Activated naive CD8-positive, alpha-beta T cell treated with anti-CD3 and anti-CD28 coated beads for 36 hours (primary cell): Measurements from ENCODE around the gene EPHB3. TPM values are rescaled to one million over a fixed set of nuclear protein-coding genes. Genes with fewer than 3 reads are reported as not detected.

Experiments
- DNase-seq: peaks from one replicate; pipeline ENCODE4 v3.0.0; 2021
- H3K27ac Mint-ChIP-seq: one replicate; pipeline ENCODE4 v1.8.0; 2022; ENCODE audit warnings: mild to moderate bottlenecking, moderate library complexity, mixed read lengths
- H3K27me3 Mint-ChIP-seq: one replicate; pipeline ENCODE4 v1.8.0; 2022; ENCODE audit warnings: mild to moderate bottlenecking, mixed read lengths
- H3K36me3 Mint-ChIP-seq: one replicate; pipeline ENCODE4 v1.8.0; 2021; ENCODE audit warnings: mild to moderate bottlenecking, mixed read lengths
- H3K4me1 Mint-ChIP-seq: one replicate; pipeline ENCODE4 v1.8.0; 2021; ENCODE audit warnings: mixed read lengths
- H3K4me3 Mint-ChIP-seq: one replicate; pipeline ENCODE4 v1.8.0; 2022; ENCODE audit warnings: mild to moderate bottlenecking, moderate library complexity, mixed read lengths
- H3K9me3 Mint-ChIP-seq: one replicate; pipeline ENCODE4 v1.8.0; 2022; ENCODE audit warnings: mixed read lengths
- total RNA-seq, 2 experiments: library from RNA; stranded (reverse); gene quantifications; one replicate each; pipeline ENCODE4 v1.2.3, GENCODE V29; 2021

The EPHB3 gene
- total RNA-seq, 2 experiments from 2014 or later: 0.04 to 0.16 TPM

DNA sequence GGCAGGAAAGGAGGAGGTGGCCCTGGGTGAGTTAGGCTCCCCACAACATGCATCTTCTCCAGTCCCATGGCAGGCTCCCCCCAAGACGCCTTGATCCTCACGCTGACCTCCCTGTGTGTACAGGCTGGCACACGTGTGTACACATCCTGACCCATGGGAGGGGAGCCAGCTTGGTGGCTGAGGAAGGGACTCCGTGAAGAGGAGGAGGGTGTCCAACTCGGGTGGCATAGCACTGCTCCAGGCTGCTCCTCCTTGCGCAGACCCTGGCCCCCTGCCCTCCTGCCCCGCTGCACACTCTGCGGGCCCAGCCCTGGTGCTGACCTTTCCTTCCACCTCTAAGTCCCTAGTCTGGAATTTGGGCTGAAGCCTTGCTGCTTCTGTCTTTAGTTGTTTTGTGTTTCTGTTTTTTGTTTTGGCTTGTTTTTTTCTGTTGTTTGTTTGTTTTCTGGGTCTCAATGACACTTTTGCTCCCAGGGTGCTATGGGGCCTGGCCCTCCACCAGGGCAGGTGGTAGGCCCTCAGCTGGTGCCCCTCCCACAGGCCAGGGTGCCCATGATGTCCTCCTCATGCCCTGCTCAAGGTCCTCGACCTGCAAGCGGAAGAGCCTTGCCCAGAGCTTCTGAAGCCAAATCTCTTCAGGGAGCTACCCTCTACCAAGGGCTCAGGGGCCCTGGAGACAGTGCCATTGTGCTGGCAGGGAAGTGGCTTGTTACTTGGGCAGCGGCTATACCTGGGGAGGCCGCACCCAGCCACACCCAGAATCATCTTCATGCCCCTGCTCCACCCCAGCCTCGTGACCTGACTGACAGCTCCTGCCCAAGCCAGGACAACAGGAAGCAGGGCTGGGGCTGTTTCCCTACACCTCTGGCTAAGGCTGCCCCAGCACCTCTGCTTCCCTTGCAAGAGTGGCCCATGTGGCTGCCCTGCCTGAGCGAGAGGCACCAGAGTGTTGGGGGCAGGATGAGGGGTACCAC lies 5.1 kb downstream of the EPHB3 start:
- Mint-ChIP-seq H3K36me3 (no peaks in the 10 kb centered on the region), H3K27ac (no peak overlapping the region), H3K27me3 (peaks cover 65% of the 10 kb centered on the region), H3K9me3 (no peaks in the 10 kb centered on the region), H3K4me3 (no peak overlapping the region), H3K4me1 (peaks cover 2% of the 10 kb centered on the region)
- no peak for DNase-seq

DNA sequence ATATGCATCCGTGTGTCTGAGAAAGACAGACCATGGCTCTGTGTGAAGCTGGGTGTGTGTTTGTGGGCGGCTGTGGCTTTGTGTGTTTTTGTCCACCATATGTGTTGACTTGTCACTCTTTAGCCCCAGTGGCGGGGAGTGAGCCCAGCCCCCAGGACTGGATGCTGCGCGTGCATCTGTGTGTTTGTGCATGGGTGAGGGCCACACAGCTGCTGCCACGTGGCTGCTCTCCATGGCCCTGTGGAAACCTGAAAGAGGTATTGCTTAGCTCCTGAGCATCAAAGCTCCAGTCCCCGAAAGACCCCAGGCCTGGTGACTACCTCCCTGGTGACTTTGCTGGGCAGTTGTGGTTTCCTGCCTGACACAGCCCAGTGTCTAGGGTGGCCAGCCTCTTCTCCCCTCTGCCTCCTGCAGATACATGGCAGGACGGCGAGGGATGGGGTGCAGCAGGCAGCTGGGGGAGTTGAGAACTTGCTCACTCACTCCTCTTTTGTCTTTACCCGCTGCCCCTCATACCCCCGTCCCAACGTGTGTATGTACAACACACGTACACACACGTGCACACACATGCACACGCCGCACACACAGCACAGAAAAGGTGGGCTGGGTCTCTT lies 6.5 kb downstream of the EPHB3 start:
- Mint-ChIP-seq H3K27me3 (peaks cover 66% of the 10 kb centered on the region), H3K4me3 (no peak overlapping the region), H3K4me1 (peaks cover 2% of the 10 kb centered on the region), H3K9me3 (no peaks in the 10 kb centered on the region), H3K27ac (no peak overlapping the region), H3K36me3 (no peaks in the 10 kb centered on the region)
- no peak for DNase-seq

DNA sequence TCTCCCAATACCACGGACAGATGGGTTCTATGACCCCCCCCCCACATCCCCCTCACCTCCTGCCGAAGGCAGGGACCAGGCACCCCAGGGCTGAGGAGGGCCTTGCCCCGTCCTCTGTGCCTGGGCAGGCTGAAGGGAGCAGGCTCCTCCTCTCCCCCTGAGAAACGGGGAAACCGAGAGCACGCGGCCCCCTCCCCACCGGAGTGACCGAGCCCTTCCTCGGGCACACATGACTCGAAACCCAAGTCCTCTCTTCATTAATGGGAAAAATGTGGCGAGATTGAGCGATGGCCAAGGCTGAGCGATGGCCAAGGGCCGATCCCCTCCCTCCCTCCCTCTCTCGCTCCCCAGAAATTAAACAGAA lies 7.0 kb downstream of the EPHB3 start:
- no peaks in the 10 kb centered on the region for H3K9me3 Mint-ChIP-seq
- peaks cover 2% of the 10 kb centered on the region for H3K4me1 Mint-ChIP-seq
- no peak for DNase-seq
- H3K27me3 Mint-ChIP-seq: peaks cover 61% of the 10 kb centered on the region
- H3K36me3 Mint-ChIP-seq: no peaks in the 10 kb centered on the region
- H3K27ac Mint-ChIP-seq: no peak overlapping the region
- H3K4me3 Mint-ChIP-seq: peak overlapping the region; percentile 29

- DNase-seq: peak; percentile 37
- Mint-ChIP-seq H3K27ac (no peak overlapping the region), H3K4me3 (peak overlapping the region; percentile 29), H3K27me3 (peaks cover 54% of the 10 kb centered on the region), H3K4me1 (peaks cover 2% of the 10 kb centered on the region), H3K36me3 (no peaks in the 10 kb centered on the region), H3K9me3 (no peaks in the 10 kb centered on the region)
These were observed 7.6 kb downstream of the EPHB3 start for GRCh38 chr3:184568924-184569829.

- Mint-ChIP-seq H3K27ac (no peak overlapping the region), H3K27me3 (peaks cover 51% of the 10 kb centered on the region), H3K36me3 (no peaks in the 10 kb centered on the region), H3K4me1 (peaks cover 2% of the 10 kb centered on the region), H3K4me3 (no peak overlapping the region), H3K9me3 (no peaks in the 10 kb centered on the region)
- DNase-seq: no peak
These were observed 8.4 kb downstream of the EPHB3 start for GRCh38 chr3:184570035-184570434.

DNA sequence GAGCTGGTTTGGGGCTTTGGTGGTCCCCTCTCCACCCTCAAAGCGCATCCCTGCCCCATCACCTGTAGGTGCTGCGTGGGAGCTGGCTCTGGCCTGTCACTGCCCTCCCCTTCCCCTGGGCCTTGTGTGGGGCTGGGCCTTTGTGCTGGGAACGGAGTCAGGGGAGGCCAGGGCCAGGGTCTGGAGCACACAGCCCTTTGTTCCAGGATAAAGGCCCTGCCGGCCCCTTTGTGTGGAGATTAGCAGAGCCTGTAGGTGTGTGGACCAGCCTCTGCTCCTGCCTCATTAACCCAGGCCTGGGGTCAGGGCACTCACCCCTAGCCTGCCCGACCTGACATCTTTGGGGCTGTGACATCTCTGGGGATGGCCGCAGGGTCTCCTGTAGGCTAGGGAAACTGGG lies 8.9 kb downstream of the EPHB3 start:
- Mint-ChIP-seq H3K4me3 (no peak overlapping the region), H3K27ac (no peak overlapping the region), H3K4me1 (peaks cover 2% of the 10 kb centered on the region), H3K9me3 (no peaks in the 10 kb centered on the region), H3K36me3 (no peaks in the 10 kb centered on the region), H3K27me3 (peaks cover 47% of the 10 kb centered on the region)
- DNase-seq: no peak

- H3K27me3 Mint-ChIP-seq: peaks cover 43% of the 10 kb centered on the region
- no peak for DNase-seq
- no peaks in the 10 kb centered on the region for H3K36me3 Mint-ChIP-seq
- H3K4me3 Mint-ChIP-seq: no peak overlapping the region
- H3K4me1 Mint-ChIP-seq: peaks cover 2% of the 10 kb centered on the region
- no peak overlapping the region for H3K27ac Mint-ChIP-seq
- H3K9me3 Mint-ChIP-seq: no peaks in the 10 kb centered on the region
These were observed 10.3 kb downstream of the EPHB3 start for GRCh38 chr3:184571750-184572377.

DNA sequence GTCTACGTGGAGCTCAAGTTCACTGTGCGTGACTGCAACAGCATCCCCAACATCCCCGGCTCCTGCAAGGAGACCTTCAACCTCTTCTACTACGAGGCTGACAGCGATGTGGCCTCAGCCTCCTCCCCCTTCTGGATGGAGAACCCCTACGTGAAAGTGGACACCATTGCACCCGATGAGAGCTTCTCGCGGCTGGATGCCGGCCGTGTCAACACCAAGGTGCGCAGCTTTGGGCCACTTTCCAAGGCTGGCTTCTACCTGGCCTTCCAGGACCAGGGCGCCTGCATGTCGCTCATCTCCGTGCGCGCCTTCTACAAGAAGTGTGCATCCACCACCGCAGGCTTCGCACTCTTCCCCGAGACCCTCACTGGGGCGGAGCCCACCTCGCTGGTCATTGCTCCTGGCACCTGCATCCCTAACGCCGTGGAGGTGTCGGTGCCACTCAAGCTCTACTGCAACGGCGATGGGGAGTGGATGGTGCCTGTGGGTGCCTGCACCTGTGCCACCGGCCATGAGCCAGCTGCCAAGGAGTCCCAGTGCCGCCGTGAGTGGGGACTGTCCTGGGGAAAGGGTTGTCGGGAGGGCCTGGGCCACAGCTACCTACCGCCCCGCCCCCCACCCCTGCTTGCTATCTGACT lies 11.2 kb downstream of the EPHB3 start:
- Mint-ChIP-seq H3K4me1 (peaks cover 2% of the 10 kb centered on the region), H3K36me3 (no peaks in the 10 kb centered on the region), H3K27me3 (peaks cover 39% of the 10 kb centered on the region), H3K9me3 (no peaks in the 10 kb centered on the region), H3K27ac (no peak overlapping the region), H3K4me3 (no peak overlapping the region)
- DNase-seq: no peak

GRCh38 chr3:184574515-184575417 lies 13.2 kb downstream of the EPHB3 start:
- H3K27me3 Mint-ChIP-seq: peaks cover 26% of the 10 kb centered on the region
- no peak overlapping the region for H3K4me3 Mint-ChIP-seq
- no peak overlapping the region for H3K27ac Mint-ChIP-seq
- no peak for DNase-seq
- H3K36me3 Mint-ChIP-seq: no peaks in the 10 kb centered on the region
- H3K9me3 Mint-ChIP-seq: no peaks in the 10 kb centered on the region
- no peaks in the 10 kb centered on the region for H3K4me1 Mint-ChIP-seq

DNA sequence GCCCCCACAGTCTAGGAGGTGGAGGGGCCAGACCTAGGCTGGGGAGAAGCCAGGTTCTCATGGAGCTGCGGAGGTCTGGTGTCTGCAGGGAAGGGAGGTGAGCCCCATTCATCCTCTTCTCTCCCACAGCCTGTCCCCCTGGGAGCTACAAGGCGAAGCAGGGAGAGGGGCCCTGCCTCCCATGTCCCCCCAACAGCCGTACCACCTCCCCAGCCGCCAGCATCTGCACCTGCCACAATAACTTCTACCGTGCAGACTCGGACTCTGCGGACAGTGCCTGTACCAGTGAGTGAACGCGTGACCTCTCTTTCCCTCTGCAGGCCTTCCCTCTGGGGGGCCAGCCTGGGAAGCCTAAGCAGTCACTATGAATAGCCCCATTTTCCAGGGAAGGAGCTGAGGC lies 14.1 kb downstream of the EPHB3 start:
- H3K4me3 Mint-ChIP-seq: no peak overlapping the region
- peaks cover 20% of the 10 kb centered on the region for H3K27me3 Mint-ChIP-seq
- no peaks in the 10 kb centered on the region for H3K9me3 Mint-ChIP-seq

GRCh38 chr3:184576457-184577240 lies 15.1 kb downstream of the EPHB3 start:
- peaks cover 14% of the 10 kb centered on the region for H3K27me3 Mint-ChIP-seq
- no peaks in the 10 kb centered on the region for H3K4me1 Mint-ChIP-seq
- no peak for DNase-seq
- no peak overlapping the region for H3K27ac Mint-ChIP-seq
- no peaks in the 10 kb centered on the region for H3K9me3 Mint-ChIP-seq
- H3K4me3 Mint-ChIP-seq: no peak overlapping the region
- no peaks in the 10 kb centered on the region for H3K36me3 Mint-ChIP-seq

More for the DNA sequence above, 14.1 kb downstream of the EPHB3 start:
- no peaks in the 10 kb centered on the region for H3K36me3 Mint-ChIP-seq
- no peak for DNase-seq
- no peaks in the 10 kb centered on the region for H3K4me1 Mint-ChIP-seq
- no peak overlapping the region for H3K27ac Mint-ChIP-seq

- Mint-ChIP-seq H3K36me3 (no peaks in the 10 kb centered on the region), H3K4me1 (no peaks in the 10 kb centered on the region), H3K27me3 (peaks cover 18% of the 10 kb centered on the region), H3K9me3 (no peaks in the 10 kb centered on the region), H3K4me3 (no peak overlapping the region), H3K27ac (no peak overlapping the region)
- no peak for DNase-seq
These were observed 16.0 kb downstream of the EPHB3 start for GRCh38 chr3:184577546-184577945.

GRCh38 chr3:184578218-184578617 lies 16.6 kb downstream of the EPHB3 start:
- H3K4me1 Mint-ChIP-seq: no peaks in the 10 kb centered on the region
- no peak for DNase-seq
- peaks cover 24% of the 10 kb centered on the region for H3K27me3 Mint-ChIP-seq
- H3K27ac Mint-ChIP-seq: no peak overlapping the region
- H3K9me3 Mint-ChIP-seq: no peaks in the 10 kb centered on the region
- H3K36me3 Mint-ChIP-seq: no peaks in the 10 kb centered on the region
- no peak overlapping the region for H3K4me3 Mint-ChIP-seq
